Upper lobe of right lung (tissue), 1 donor: Measurements from ENCODE around the gene NHEJ1. TPM values are rescaled to one million over a fixed set of nuclear protein-coding genes. Genes with fewer than 3 reads are reported as not detected.

ENCODE experiments used
- ATAC-seq: fragments of 200-7000 bp; cut with Tn5 transposase; one replicate; pipeline ENCODE4 v1.9.1; 2020; ENCODE audit warnings: mild to moderate bottlenecking, moderate library complexity
- DNase-seq: peaks from one replicate; pipeline ENCODE4 v3.0.0-alpha.2; 2020
- H3K27ac ChIP-seq: fragments of 200-600 bp; one replicate; pipeline ENCODE4 v1.8.0; 2022
- H3K27me3 ChIP-seq: fragments of 200-600 bp; one replicate; pipeline ENCODE4 v1.8.0; 2022; ENCODE audit warnings: mild to moderate bottlenecking
- H3K36me3 ChIP-seq: fragments of 200-600 bp; one replicate; pipeline ENCODE4 v1.8.0; 2022
- H3K4me1 ChIP-seq: fragments of 200-600 bp; one replicate; pipeline ENCODE4 v1.8.0; 2022
- H3K4me3 ChIP-seq: fragments of 200-600 bp; one replicate; pipeline ENCODE4 v1.8.0; 2022; ENCODE audit warnings: mild to moderate bottlenecking
- H3K9me3 ChIP-seq: fragments of 200-600 bp; one replicate; pipeline ENCODE4 v1.8.0; 2022
- CTCF ChIP-seq: fragments of 200-600 bp; IDR thresholded peaks from one replicate; pipeline ENCODE4 v1.8.0; 2022; ENCODE audit warnings: antibody characterized with exemption
- intact Hi-C: fragments of 100-400 bp; cut with DNase I; formaldehyde crosslinking; loops from one replicate; pipeline ENCODE4 v1.11.0; 2022
- microRNA-seq: library from miRNA; unstranded; fragments of <30 nt; microRNA quantifications from one replicate; pipeline ENCODE4 v1.2.0, GENCODE V29; 2020; ENCODE audit warnings: borderline microRNAs expressed
- total RNA-seq: library from RNA; stranded (reverse); fragmentation: NEBNext Ultra II Directional; extraction: Animal tissue kit (Norgen Biotek cat#: 25700); gene quantifications from one replicate; pipeline ENCODE4 v1.2.1, GENCODE V29; 2021
- donor health status: DM: no; HTN: yes; CAD: no; lungs with severe emphysema.

Gene NHEJ1
- total RNA-seq, 1 donor from 2014 or later: 14.3 TPM

- H3K27ac ChIP-seq: no peak overlapping the region
- ATAC-seq (no peak), DNase-seq (no peak)
- H3K27me3 ChIP-seq: peaks cover 30% of the 10 kb centered on the region
- intact Hi-C loops: loop anchor here (10.0 kb wide), 1 partner anchor 128 kb away; no protein-coding TSS in a partner anchor
- H3K4me3 ChIP-seq: no peak overlapping the region
- H3K4me1 ChIP-seq: no peaks in the 10 kb centered on the region
- no peaks in the 10 kb centered on the region for H3K9me3 ChIP-seq
- no peaks in the 10 kb centered on the region for H3K36me3 ChIP-seq
- TF ChIP-seq CTCF: no peak
Observed at GRCh38 chr2:219026946-219027345, 133.7 kb downstream of the NHEJ1 start.

DNA sequence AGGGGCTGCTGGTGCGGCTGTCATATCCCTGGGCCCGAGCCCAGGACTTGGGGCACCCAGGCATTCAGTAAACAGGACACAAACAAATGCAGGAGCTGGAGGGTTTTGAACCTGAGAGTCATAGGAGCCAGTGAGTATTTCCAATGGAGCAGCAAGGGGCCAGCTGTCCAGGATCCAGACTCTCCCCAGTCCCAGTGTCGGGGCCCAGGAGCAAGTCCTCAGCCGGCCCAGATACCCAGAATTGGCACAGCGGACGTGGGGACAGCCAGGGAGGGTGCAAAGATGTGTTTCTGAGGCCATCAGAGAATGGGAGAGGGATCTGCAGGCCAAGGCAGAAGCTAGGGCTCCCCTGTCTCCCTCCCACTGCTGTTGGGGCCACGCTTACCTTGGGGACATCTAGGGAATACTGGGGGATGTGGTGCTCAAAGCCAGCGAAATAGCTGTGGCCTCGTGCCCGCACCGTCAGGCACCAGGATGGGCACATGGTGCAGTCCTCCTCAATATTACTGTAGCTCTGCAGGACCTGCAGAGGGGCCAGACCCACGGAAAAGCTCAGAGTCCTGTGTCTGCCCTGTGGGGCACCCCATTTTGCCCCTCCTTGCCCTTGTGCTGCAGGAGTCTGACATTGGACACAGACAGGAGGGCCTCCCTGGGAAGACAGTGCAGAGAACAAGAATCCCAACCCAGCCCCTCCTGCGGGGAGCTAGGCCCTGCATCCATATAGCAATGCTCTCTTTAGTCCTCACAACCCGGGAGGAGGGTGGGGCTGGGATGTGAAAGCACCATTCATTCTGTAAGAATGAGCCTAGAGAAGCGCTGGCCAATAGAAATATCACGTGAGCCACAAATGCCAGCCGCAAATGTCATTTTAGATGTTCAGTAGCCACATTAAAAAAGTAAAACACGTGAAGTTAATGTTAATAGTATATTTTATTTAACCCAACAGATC is 134.7 kb downstream of the NHEJ1 start:
- Histone ChIP-seq H3K27ac (no peak overlapping the region), H3K4me3 (no peak overlapping the region), H3K9me3 (no peaks in the 10 kb centered on the region), H3K27me3 (peaks cover 21% of the 10 kb centered on the region), H3K4me1 (no peaks in the 10 kb centered on the region), H3K36me3 (no peaks in the 10 kb centered on the region)
- intact Hi-C loops: loop anchor here (10.0 kb wide), 1 partner anchor 129 kb away; no protein-coding TSS in a partner anchor
- no peak for TF ChIP-seq CTCF
- DNase-seq: no peak
- no peak for ATAC-seq

Small RNAs within 50 kb of the gene (microRNA-seq; reads per million reads assigned to microRNA genes)
- gene MIR3131: 0.50 reads per million

Other genes starting within 250 kb of the NHEJ1 start
- gene CDK5R2, start 201.1 kb downstream of the NHEJ1 start, total RNA-seq: not detected
- not detected for gene FEV, start 175.6 kb downstream of the NHEJ1 start, total RNA-seq
- not detected for gene CRYBA2, start 167.4 kb downstream of the NHEJ1 start, total RNA-seq
- gene CFAP65, start 119.3 kb downstream of the NHEJ1 start, total RNA-seq: not detected
- gene IHH, start 99.9 kb downstream of the NHEJ1 start, total RNA-seq: 0.69 TPM
- gene SLC23A3, start 9.2 kb upstream of the NHEJ1 start, total RNA-seq: 3.1 TPM
- 64.0 TPM for gene CNPPD1, start 16.1 kb upstream of the NHEJ1 start, total RNA-seq
- 79.8 TPM for gene RETREG2, start 17.5 kb upstream of the NHEJ1 start, total RNA-seq
- gene ZFAND2B, start 46.0 kb upstream of the NHEJ1 start, total RNA-seq: 41.2 TPM
- gene ABCB6, start 58.1 kb upstream of the NHEJ1 start, total RNA-seq: 18.2 TPM
- gene ATG9A, start 68.8 kb upstream of the NHEJ1 start, total RNA-seq: 48.2 TPM
- gene ANKZF1, start 69.0 kb upstream of the NHEJ1 start, total RNA-seq: 37.6 TPM
- 10.0 TPM for gene GLB1L, start 84.6 kb upstream of the NHEJ1 start, total RNA-seq
- 21.4 TPM for gene STK16, start 84.7 kb upstream of the NHEJ1 start, total RNA-seq
- not detected for gene TUBA4B, start 92.4 kb upstream of the NHEJ1 start, total RNA-seq
- 45.4 TPM for gene TUBA4A, start 93.1 kb upstream of the NHEJ1 start, total RNA-seq
- 79.4 TPM for gene DNAJB2, start 118.6 kb upstream of the NHEJ1 start, total RNA-seq
- not detected for gene PTPRN, start 148.6 kb upstream of the NHEJ1 start, total RNA-seq
- not detected for gene RESP18, start 171.9 kb upstream of the NHEJ1 start, total RNA-seq
- gene DNPEP, start 227.1 kb upstream of the NHEJ1 start, total RNA-seq: 69.9 TPM